Measurements from ENCODE around the gene OSMR. TPM values are rescaled to one million over a fixed set of nuclear protein-coding genes. Genes with fewer than 3 reads are reported as not detected.

The OSMR gene
- total RNA-seq, 1 experiment from 2014 or later, result 31.6 TPM

GRCh38 chr5:38816083-38817030 is 29.5 kb upstream of the OSMR start:
- no peak for DNase-seq (ENCODE audit: low spot score)
- H3K4me1 ChIP-seq (ENCODE audit: insufficient read depth, low read length, poor library complexity, severe bottlenecking), result peaks cover 3% of the 10 kb centered on the region
- no peak overlapping the region for H3K4me3 ChIP-seq (ENCODE audit: low read depth, low read length, poor library complexity, severe bottlenecking)
- ChIA-PET POLR2A (ENCODE audit: low non-redundant PET) (no interaction called here), CTCF (interaction anchor here (0.7 kb wide), 1 partner anchor 374 kb away, joined by 6 read pairs; no protein-coding TSS in a partner anchor)
- H3K27me3 ChIP-seq (replicated peaks; ENCODE audit: insufficient read depth, low read depth, low read length, poor library complexity), result no peaks in the 10 kb centered on the region
- H3K36me3 ChIP-seq (ENCODE audit: insufficient read depth, low read length, poor library complexity, severe bottlenecking), result no peaks in the 10 kb centered on the region
- H3K9me3 ChIP-seq (ENCODE audit: low read depth, low read length, poor library complexity, severe bottlenecking), result peaks cover 6% of the 10 kb centered on the region
- BruUV-seq (replicated peaks), result no TSS peak
- no peak for TF ChIP-seq EZH2 (IDR thresholded peaks at IDR 0.05; ENCODE audit: borderline replicate concordance, low read depth, low read length, poor library complexity, severe bottlenecking)
- no peak for TF ChIP-seq CTCF (conservative IDR thresholded peaks at IDR 0.05; ENCODE audit: low read depth, low read length)
- no peak overlapping the region for H3K27ac ChIP-seq (ENCODE audit: low read depth, low read length, poor library complexity, severe bottlenecking)
- intact Hi-C loops (cut with micrococcal nuclease; ENCODE audit: unreplicated experiment), result no loop called here

- ChIA-PET POLR2A (ENCODE audit: low non-redundant PET) (no interaction called here), CTCF (interaction anchor here (1.1 kb wide), 1 partner anchor 12 kb away, joined by 3 read pairs; no protein-coding TSS in a partner anchor)
- no peaks in the 10 kb centered on the region for H3K27me3 ChIP-seq (replicated peaks; ENCODE audit: insufficient read depth, low read depth, low read length, poor library complexity)
- no peak overlapping the region for H3K27ac ChIP-seq (ENCODE audit: low read depth, low read length, poor library complexity, severe bottlenecking)
- no peak overlapping the region for H3K4me3 ChIP-seq (ENCODE audit: low read depth, low read length, poor library complexity, severe bottlenecking)
- intact Hi-C loops (cut with micrococcal nuclease; ENCODE audit: unreplicated experiment), result no loop called here
- no peaks in the 10 kb centered on the region for H3K36me3 ChIP-seq (ENCODE audit: insufficient read depth, low read length, poor library complexity, severe bottlenecking)
- DNase-seq (ENCODE audit: low spot score), result no peak
- no peak for TF ChIP-seq EZH2 (IDR thresholded peaks at IDR 0.05; ENCODE audit: borderline replicate concordance, low read depth, low read length, poor library complexity, severe bottlenecking)
- no peak for TF ChIP-seq CTCF (conservative IDR thresholded peaks at IDR 0.05; ENCODE audit: low read depth, low read length)
- peaks cover 19% of the 10 kb centered on the region for H3K4me1 ChIP-seq (ENCODE audit: insufficient read depth, low read length, poor library complexity, severe bottlenecking)
- peaks cover 6% of the 10 kb centered on the region for H3K9me3 ChIP-seq (ENCODE audit: low read depth, low read length, poor library complexity, severe bottlenecking)
- BruUV-seq (replicated peaks), result no TSS peak
Observed at GRCh38 chr5:38821679-38822078, 24.1 kb upstream of the OSMR start.

- Histone ChIP-seq H3K4me3 (ENCODE audit: low read depth, low read length, poor library complexity, severe bottlenecking) (no peak overlapping the region), H3K27me3 (replicated peaks; ENCODE audit: insufficient read depth, low read depth, low read length, poor library complexity) (no peaks in the 10 kb centered on the region), H3K4me1 (ENCODE audit: insufficient read depth, low read length, poor library complexity, severe bottlenecking) (peaks cover 19% of the 10 kb centered on the region), H3K36me3 (ENCODE audit: insufficient read depth, low read length, poor library complexity, severe bottlenecking) (no peaks in the 10 kb centered on the region), H3K27ac (ENCODE audit: low read depth, low read length, poor library complexity, severe bottlenecking) (no peak overlapping the region), H3K9me3 (ENCODE audit: low read depth, low read length, poor library complexity, severe bottlenecking) (peaks cover 6% of the 10 kb centered on the region)
- POLR2A ChIA-PET (ENCODE audit: low non-redundant PET), result no interaction called here
- BruUV-seq (replicated peaks), result no TSS peak
- TF ChIP-seq EZH2 (IDR thresholded peaks at IDR 0.05; ENCODE audit: borderline replicate concordance, low read depth, low read length, poor library complexity, severe bottlenecking) (no peak), CTCF (conservative IDR thresholded peaks at IDR 0.05; ENCODE audit: low read depth, low read length) (no peak)
- CTCF ChIA-PET, result no interaction called here
- DNase-seq (ENCODE audit: low spot score), result no peak
- intact Hi-C loops (cut with micrococcal nuclease; ENCODE audit: unreplicated experiment), result no loop called here
Observed at GRCh38 chr5:38823503-38823902, 22.3 kb upstream of the OSMR start.

Measured in A673 (cell line).